Fibroblast of skin of right biceps (primary cell): Measurements from ENCODE around the gene PTPRCAP.
"Not testable (repeated sequence)": the region's sequence is repeated elsewhere in the genome, so short reads cannot be mapped to it uniquely, and the experiment has no call there.

Experiments used
- DNase-seq: peaks from one replicate; pipeline ENCODE4 v3.0.0-alpha.2; 2013

Gene PTPRCAP

DNA sequence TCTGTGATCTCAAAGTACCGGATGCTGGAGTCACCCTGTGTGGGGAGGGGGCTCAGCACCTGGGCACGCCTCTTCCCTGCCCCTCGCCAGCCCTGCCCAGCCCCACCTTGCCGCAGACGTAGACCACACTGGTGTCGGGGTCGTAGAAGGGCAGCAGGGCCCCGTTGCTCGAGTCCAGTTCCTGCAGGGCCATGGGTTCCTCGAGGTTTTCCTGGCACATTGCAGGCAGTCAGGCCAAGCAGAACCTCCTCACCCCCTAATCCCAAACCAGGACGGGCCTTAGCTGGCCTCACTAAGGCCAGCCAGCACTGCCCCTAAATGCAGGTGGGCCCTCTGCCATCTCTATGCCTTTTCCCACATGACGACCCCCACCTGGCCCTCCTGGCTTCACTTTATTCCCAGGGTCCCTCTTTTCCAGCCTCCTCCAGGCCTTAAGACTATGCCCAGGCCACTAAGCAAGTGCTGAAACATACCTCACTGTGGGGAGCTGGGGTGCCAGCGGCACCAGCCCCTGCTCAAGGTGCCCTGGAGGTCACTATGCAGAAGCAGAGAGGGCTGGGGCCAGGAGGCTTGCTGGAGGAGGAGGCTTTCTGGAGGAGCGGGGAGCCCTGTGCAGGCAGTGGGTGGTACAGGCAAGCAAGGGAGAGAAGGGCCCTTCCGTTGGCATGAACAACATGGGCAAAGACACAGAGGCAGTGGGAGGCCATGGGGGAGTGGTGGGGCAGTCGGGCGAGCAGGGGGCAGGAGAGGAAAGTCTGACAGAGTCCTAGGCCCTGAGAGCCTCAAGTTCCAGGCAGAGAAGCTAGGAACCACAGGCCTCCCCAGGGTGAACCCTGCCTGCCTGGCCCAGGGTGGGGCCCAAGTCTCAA lies 3.0 kb upstream of the PTPRCAP start:
- DNase-seq = no peak

DNA sequence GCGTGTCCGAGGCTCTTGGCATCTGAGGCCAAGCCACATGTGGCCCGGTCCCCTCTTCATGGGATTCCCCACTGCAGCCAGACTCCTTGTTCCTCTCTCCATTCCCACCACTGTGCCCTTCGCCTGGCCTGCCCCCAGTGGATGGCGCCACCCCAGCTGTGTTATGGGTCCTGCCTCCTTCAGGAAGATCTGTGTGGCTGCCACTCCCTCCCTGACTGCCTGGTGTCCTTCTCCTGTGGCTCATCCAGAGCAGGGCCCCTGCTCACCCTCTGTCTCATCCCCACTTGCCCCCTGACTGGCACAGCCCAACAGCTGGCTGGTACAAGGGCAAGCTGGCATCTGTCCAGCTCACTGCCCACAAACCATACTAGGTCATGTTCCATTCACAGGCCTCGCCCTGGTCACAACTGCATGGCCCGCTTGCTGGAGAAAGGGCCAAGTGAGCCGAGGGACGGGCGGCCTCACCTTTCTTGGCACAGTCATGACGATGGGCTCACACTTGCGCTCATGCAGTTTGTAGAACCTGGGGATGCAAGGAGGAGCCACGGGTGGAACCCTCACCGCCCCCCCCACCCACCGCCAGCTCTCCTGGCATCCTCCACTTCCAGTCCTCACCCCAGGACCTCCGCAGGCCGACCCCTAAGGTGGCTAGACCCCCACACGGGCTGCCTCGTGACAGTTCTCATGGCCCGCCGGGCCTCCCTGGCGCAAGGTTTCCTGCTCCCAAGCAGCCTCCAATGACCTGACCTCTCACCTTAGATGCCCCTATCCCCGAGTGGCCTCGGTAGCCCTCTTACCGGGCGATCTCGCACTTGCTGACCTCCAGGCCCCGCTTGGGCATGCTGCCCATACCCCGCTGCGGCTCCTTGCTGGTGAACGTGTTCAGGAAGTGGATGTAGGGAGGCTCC lies 2.1 kb upstream of the PTPRCAP start:
- DNase-seq = peak; percentile 17

DNA sequence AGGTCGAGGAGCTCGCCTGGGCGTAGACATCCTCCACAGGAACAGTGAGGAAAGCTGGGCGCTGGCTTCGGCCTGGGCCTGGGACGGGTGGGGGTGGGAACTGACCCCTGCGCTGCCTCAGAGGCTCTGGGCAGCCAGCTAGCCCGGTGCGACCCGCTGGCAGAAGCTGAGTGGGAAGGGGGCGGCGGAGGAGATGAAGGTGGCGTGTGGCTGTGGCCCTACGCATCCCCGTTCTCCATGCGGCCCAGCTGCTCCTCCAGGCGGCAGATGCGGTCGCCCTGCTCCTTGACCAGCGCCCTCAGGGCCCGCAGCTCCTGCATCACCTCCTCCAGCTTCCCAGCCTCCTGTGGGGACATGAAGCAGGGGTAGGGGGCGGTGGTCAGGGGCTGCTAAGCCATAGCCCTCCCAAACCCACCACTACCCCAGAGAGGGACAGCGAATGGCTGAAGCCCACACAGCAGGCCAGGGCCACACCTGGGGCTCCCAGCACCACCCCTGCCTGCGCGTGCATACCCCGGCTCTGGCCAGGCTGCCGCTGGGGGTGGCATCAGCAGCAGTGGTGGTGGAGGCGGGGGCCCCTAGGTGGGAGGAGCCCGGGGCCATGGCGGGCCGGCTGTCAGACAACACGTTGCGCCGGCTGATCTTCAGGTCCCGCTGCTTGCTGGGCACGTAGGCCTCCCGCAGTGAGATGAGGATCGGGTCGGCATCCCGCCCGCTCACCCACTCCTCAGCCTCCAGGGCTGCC lies 848 bp upstream of the PTPRCAP start:
- no peak for DNase-seq

DNA sequence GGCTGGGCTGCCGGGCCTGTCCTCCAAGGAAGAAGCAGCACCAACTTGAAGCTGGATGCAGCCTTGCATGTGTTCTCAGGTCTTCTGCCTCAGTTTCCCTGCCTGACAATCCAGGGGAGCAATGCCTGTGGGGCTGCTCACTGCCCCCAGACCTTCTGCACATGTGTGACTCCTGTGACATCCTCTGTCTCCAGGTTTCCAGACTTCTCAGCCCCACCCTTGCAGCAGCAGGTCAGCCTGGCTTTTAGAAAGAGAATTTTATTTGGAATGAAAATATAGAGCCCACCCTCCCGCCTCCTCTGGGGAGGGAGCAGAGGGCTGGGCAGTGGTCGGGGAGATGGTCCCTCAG lies 301 bp upstream of the PTPRCAP start:
- DNase-seq = no peak

DNA sequence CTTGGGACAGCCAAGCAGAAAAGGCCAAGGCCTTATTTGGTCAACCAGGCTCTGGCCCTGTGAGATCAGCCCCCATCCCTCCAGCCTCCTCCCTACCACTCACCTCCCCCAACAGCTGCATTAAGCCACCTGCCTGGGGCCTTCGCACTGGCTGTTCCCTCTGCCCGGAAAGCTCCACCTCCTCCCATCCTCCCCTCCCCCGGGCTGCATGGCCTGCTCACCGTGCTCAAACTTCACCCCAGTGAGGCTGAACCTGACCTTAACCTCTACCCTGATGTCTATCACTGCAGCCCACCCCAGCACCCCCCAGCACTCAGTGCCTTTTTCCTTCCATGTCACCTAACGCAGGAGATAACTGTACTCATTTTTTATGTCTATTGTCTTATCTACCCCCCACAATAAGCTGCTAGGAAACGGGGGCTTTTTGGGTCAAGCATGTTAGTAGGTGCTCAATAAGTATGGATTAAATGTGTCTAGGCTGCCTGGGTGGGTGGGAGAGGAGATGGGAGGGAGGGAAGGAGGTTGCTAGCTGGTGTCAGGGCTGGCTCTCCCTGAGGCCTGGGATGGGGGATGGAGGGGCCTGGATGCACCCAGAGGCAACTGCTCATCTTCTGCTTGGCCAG lies 912 bp downstream of the PTPRCAP start:
- peak; percentile 46 for DNase-seq

DNA sequence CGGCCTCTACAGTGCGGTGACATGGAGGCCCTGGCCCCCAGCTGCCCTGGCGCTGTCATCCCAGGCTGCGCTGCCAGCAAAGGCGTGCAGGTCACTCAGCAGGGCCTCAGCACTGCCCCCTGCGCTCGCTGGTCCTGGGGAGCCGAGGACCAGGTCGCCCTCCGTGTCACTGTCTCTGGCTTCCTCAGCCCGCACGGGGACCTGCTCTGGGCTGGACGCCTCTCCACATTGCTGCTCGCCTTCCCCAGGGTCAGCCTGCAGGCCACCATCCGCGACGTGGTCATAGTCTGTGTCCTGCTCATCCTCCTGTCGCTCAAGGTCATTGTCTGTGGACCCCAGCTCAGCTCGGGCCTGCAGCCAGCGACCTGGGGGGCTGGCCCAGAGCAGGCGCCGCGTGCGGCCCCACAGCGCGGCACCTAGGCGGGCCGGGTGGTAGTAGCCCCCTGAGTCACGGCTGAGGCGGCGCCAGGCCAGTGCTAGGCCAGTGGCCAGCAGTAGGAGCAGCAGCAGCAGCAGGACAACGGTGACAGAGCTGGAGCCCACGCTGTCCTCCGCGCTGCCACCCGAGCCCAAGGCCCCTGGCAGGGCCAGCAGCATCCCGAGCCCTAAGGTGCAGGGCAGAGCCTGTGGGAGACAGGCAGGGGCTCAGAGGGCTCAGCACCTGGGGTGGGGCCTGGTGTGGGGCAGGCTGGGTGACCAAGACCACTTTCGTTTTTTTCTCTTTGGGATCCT lies 1.6 kb downstream of the PTPRCAP start:
- DNase-seq = no peak

DNA sequence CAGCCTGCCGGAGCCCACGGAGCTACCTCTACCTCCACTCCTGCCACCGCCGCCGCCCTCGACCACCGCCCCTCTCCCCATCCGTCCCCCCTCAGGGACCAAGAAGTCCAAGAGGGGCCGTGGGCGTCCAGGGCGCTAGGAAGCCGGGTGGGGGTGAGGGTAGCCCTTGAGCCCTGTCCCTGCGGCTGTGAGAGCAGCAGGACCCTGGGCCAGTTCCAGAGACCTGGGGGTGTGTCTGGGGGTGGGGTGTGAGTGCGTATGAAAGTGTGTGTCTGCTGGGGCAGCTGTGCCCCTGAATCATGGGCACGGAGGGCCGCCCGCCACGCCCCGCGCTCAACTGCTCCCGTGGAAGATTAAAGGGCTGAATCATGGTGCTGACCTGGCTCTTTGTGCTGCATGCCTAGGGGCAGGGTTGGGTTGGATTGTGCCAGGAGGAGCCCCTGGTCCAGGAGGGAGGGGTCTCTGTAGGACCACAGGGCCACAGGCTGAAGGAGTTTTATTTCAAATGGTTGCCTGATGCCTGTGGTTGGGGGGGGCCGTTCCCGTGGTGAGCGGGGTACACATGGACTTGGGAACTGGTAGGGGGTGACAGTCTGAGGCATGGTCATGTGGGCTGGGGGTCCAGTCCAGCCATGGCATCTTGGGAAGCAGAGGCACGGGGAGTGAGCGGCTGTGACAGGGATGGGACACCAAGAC lies 2.3 kb downstream of the PTPRCAP start:
- DNase-seq = no peak

DNA sequence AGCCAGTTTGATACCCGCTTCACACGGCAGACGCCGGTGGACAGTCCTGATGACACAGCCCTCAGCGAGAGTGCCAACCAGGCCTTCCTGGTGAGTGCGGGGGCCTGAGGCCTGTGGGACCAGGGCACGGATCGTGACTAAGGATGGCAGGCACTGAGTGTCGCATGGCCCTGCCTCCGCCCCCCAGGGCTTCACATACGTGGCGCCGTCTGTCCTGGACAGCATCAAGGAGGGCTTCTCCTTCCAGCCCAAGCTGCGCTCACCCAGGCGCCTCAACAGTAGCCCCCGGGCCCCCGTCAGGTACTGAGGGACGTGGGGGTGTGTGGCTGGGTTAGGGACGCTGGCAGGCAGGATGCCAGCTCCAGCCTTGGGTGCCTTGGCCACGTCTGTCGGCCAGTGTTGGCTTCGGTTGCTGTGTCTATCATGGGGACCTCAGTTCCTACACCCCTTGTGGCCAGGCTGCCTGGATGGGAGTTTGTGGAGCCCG lies 3.0 kb downstream of the PTPRCAP start:
- DNase-seq = no peak

DNA sequence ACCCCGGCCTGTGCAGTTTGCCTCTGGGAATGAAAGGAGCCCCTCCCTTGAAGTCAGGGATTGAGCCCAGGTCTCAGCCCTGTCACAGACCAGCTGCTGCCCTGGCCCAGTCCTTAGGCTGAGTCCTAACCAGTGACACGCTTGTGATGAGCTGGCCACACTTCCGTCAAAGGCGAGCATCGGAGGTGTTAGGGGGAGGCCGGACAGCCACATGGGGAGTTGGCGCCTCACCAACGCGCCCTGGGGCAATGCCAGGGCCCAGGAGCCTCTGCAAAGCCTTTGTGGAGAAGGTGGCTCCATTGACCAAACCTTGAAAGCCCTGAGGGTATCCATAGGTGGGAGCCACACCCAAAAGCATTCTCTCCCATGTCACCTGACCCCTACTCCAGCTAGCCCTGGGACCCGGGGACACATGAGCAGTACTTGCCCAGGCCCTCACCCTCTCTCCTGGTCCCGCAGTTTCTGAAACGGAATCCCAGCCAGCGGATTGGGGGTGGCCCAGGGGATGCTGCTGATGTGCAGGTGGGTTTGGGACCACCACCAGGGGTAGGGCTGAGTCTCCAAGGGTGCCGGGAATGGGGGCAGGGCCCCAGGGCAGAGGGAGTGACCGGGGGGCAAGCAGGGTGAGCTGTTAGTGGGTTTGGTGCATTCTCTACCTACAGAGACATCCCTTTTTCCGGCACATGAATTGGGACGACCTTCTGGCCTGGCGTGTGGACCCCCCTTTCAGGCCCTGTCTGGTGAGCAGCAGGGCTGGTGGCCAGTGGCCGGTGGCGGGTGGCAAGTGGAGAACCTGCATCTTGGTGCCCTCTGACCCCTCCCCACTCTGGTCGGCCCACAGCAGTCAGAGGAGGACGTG lies 3.7 kb downstream of the PTPRCAP start:
- no peak for DNase-seq

DNA sequence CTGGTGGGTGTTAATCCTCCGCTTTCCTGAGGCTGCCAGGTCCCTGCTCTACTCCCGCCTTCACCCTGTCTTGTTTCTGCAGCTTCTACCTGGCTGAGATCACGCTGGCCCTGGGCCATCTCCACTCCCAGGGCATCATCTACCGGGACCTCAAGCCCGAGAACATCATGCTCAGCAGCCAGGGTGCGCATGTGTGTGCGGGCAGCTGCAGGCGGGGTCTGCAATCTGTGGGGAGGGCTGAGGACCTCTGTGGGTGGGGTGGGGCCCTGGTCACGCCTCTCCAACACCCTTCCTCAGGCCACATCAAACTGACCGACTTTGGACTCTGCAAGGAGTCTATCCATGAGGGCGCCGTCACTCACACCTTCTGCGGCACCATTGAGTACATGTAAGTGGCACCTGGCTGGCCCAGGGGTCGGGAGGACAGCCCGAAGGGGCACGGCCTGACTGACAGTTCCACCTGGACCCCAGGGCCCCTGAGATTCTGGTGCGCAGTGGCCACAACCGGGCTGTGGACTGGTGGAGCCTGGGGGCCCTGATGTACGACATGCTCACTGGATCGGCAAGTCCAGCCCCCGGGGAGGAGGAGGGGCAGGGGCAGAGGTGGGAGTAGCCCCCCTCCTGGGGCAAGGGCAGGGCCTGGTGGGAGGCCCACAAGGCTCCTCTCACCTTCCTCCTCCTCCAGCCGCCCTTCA lies 4.7 kb downstream of the PTPRCAP start:
- DNase-seq = no peak

DNA sequence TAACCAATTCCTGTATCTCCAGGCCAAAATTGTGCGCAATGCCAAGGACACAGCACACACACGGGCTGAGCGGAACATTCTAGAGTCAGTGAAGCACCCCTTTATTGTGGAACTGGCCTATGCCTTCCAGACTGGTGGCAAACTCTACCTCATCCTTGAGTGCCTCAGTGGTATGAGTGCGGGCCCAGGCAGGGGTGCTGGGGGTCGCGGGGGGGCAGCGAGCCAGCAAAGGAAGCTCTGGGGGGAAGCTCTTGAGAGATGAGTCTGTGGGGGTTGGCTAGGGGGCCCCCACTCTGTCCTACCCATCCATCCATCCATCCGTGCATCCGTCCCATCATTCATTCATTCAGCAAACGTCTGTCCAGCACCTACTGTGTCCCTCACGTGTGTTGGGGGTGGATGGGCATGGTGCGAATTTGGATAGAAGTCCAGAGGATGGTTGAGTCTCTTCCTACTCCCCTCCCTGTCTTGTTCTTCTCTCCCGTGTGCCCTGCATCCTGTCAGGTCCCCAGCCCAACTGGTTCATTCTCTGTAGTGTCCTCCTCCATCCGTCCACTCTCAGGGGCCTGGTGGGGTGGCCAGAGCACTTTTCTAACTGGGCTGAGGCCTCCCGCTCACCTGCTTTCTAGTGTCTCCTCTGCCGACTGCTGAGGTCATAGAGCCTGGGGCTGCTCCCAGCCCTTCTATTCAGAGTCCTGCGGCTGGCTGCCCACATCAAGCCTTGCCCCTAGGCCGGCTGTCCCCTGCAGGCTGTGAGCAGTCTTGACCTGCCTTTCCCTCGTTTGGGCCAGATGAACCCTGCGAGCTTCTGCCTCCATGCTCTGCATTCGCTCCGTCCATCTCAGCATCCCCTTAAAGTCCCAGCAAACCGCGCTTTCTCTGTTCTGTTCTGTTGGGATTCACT lies 5.9 kb downstream of the PTPRCAP start:
- DNase-seq = no peak

DNA sequence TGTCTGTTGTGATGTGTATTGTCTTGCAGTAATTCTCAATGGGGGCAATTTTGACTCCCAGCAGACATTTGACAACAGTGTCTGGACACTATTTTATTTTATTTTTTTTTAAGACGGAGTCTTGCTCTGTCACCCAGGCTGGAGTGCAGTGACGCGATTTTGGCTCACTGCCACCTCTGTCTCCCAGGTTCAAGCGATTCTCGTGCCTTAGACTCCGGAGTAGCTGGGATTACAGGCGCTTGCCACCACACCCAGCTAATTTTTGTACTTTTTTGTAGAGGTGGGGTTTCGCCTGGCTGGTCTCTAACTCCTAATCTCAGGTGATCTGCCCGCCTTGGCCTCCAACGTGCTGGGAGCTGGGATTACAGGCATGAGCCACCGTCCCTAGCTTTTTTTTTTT lies 7.8 kb downstream of the PTPRCAP start:
- DNase-seq = no peak

DNA sequence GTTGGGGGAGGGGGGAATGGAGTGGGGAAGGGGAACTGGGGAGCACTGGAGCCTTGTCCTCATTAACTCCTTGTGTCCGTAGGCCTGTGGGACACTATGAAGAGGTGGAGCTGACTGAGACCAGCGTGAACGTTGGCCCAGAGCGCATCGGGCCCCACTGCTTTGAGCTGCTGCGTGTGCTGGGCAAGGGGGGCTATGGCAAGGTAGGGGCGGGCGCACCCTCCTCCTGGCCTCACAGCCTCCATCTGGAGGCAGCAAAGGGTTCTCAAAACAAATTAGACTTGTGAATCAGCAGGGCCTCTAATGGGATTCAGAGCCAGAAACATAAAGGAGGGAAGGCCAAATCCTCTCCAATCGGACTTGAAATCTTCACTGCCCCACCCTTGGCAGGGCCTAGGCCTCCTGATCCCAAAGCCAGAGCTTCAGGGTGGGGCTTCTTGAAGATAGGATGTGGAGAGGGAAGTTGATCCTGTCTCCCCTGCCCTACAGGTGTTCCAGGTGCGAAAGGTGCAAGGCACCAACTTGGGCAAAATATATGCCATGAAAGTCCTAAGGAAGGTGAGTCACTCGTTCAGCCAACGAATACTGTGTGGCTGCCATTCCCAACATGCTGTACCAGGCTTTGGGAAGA lies 8.3 kb downstream of the PTPRCAP start:
- no peak for DNase-seq

DNA sequence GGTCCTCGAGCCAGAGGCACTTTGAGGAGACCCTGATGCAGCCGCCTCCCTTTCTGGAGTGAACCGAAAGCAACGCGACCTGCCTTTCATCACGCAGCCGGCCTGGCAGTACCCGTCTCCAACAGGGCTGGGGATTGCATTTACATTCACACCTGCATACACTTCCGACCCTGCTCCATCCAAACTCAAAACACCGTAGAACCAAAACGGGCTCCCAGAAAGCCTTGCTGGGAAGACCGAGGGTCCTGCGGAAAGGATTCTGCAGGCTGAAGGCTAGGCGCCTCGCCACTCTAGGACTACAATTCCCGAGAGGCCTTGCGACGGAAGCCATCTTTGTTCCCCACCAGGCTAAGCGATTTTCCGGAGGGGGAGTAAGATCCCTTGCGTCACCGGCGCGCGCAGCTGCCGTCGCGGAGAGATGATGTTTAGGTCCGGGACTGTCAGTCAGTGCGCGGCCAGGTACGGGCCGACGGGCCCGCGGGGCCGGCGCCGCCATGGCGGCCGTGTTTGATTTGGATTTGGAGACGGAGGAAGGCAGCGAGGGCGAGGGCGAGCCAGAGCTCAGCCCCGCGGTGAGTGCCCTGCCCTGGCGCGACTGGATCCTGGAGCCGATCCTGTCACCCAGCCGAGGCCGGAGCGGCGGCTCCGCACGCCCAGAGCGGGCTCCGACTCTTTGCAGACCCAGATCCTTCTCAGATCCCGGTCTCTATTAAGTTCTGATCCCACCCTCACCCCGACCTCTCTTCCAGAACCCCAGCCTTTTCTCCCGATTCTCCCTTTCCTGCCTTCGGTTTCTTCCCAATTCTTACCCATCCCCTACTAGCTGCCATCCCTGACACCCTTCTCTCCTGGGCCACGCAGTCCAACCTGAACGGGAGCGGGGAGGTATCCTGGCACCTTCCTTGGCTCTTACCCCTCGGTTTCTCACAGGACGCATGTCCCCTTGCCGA lies 9.2 kb downstream of the PTPRCAP start, which contains the start of gene RPS6KB2:
Gene RPS6KB2, plus strand, starts transcription at position 443 of the 950 bp plus-strand sequence. Its CDS starts 52 bp downstream, at position 495.
- DNase-seq = peak; percentile 97

DNA sequence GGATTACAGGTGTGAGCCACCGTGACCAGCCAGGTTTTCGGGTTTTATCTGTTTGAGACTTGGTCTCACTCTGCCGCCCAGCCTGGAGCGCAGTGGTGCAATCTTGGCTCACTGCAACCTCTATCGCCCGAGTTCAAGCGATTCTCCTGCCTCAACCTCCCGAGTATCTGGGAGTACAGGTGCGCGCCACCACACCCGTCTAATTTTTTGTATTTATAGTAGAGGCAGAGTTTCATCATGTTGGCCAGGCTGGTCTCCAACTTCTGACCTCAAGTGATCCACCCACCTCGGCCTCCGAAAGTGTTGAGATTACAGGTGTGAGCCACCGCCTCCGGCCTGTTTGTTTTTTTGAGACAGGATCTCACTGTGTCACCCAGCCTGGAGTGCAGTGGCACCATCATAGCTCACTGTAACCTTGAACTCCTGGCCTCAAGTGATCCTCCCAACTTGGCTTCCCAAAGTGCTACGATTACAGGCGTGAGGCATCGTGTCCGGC lies 10.1 kb downstream of the PTPRCAP start:
- DNase-seq = not testable (repeated sequence)

DNA sequence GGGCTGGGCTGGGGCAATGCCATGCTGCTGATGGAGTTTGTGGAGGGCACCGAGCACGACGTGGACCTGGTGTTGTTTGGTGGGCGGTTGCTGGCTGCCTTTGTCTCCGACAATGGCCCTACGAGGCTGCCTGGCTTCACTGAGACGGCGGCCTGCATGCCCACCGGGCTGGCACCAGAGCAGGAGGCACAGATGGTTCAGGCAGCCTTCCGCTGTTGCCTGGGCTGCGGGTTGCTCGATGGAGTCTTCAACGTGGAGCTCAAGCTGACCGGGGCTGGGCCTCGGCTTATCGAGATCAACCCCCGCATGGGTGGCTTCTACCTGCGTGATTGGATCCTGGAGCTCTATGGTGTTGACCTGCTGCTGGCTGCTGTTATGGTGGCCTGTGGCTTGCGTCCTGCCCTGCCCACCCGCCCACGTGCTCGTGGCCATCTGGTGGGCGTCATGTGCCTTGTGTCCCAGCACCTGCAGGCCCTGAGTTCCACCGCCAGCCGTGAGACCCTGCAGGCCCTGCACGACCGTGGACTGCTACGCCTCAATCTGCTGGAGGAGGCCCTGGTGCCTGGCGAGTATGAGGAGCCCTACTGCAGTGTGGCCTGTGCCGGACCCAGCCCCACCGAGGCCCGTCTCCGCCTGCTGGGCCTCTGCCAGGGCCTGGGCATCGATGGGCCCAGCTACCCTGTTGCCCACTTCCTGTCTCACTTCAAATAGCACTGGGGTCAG lies 13.4 kb downstream of the PTPRCAP start:
- DNase-seq = no peak
